NCI-H1092 (cell line): ENCODE data around the gene POLR2L.

Experiments
- DNase-seq: peaks from one replicate; lab custom pipeline; 2025; lab: John Stamatoyannopoulos, UW

POLR2L gene

GRCh38 chr11:842370-843002 is at the start of gene POLR2L, which contains the start of gene TSPAN4:
Gene POLR2L (minus strand): TSS chr11:842529. CDS start chr11:842508, 21 bp downstream.
Gene TSPAN4 (plus strand): TSS chr11:842852. CDS start chr11:850305, 7,453 bp downstream.
- peak; percentile 82 for DNase-seq

GRCh38 chr11:890794-891540 is 48.6 kb upstream of the POLR2L start:
- DNase-seq = peak; percentile 75

GRCh38 chr11:889687-890475 is 47.6 kb upstream of the POLR2L start:
- DNase-seq = no peak

- DNase-seq = no peak
These were observed 46.9 kb upstream of the POLR2L start for GRCh38 chr11:889257-889656.

- DNase-seq = no peak
These were observed 46.2 kb upstream of the POLR2L start for GRCh38 chr11:888310-889212.

GRCh38 chr11:887589-887988 is 45.3 kb upstream of the POLR2L start:
- DNase-seq = no peak

- no peak for DNase-seq
These were observed 44.2 kb upstream of the POLR2L start for GRCh38 chr11:886568-886967.

GRCh38 chr11:884578-885070 is 42.3 kb upstream of the POLR2L start:
- DNase-seq = no peak

GRCh38 chr11:883527-883926 is 41.2 kb upstream of the POLR2L start:
- no peak for DNase-seq

GRCh38 chr11:882596-882995 is 40.3 kb upstream of the POLR2L start:
- DNase-seq = no peak

GRCh38 chr11:880447-880846 is 38.1 kb upstream of the POLR2L start:
- DNase-seq = no peak

- DNase-seq = no peak
These were observed 35.2 kb upstream of the POLR2L start for GRCh38 chr11:877565-877964.

- peak; percentile 45 for DNase-seq
These were observed 34.2 kb upstream of the POLR2L start for GRCh38 chr11:876545-876944.

GRCh38 chr11:875769-876301 is 33.5 kb upstream of the POLR2L start:
- DNase-seq = no peak

- DNase-seq = no peak
These were observed 32.9 kb upstream of the POLR2L start for GRCh38 chr11:875203-875602.

GRCh38 chr11:873706-874105 is 31.4 kb upstream of the POLR2L start:
- no peak for DNase-seq

- DNase-seq = no peak
These were observed 30.5 kb upstream of the POLR2L start for GRCh38 chr11:872799-873198.

- no peak for DNase-seq
These were observed 29.1 kb upstream of the POLR2L start for GRCh38 chr11:871472-871871.

GRCh38 chr11:870418-870817 is 28.1 kb upstream of the POLR2L start:
- no peak for DNase-seq

- DNase-seq = no peak
These were observed 27.7 kb upstream of the POLR2L start for GRCh38 chr11:870127-870413.

- no peak for DNase-seq
These were observed 27.2 kb upstream of the POLR2L start for GRCh38 chr11:869399-870126.
